Mucosa of gallbladder (tissue), 1 donor: ENCODE measurements around the gene NEMP2. TPM values are rescaled to one million over a fixed set of nuclear protein-coding genes. Genes with fewer than 3 reads are reported as not detected.
A peak's percentile ranks its signal among the peaks of the same experiment; 100 is the strongest.
"Not testable (repeated sequence)": the region's sequence is repeated elsewhere in the genome, so short reads cannot be mapped to it uniquely, and the experiment has no call there.

Experiments used
- DNase-seq: peaks from one replicate; pipeline ENCODE4 v3.0.0-alpha.2; 2020; ENCODE audit warnings: low spot score
- total RNA-seq: library from RNA; stranded (reverse); gene quantifications from one replicate; pipeline ENCODE4 v1.2.1, GENCODE V29; 2021
- donor health status: DM: no; HTN: no; CAD: no.

NEMP2 gene
- total RNA-seq, 1 donor from 2014 or later: 3.8 TPM

DNA sequence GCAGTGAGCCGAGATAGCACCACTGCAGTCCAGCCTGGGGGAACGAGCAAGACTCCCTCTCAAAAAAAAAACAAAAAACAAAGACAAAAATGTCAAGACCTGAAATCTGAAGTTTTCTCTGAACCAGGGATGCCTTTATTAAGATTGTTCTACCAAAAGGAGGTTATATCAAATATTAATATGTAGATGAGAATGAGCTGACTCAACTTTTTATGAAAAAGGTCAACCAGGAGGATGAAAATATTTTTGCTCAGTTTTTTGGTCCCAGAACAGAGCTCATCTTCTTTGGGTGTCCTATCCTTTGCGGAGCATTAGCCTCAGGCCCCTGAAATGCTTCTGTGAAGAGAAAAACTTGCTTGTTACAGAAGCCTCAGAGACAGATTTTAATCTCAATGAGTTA is 44.0 kb downstream of the NEMP2 start:
- DNase-seq: no peak

DNA sequence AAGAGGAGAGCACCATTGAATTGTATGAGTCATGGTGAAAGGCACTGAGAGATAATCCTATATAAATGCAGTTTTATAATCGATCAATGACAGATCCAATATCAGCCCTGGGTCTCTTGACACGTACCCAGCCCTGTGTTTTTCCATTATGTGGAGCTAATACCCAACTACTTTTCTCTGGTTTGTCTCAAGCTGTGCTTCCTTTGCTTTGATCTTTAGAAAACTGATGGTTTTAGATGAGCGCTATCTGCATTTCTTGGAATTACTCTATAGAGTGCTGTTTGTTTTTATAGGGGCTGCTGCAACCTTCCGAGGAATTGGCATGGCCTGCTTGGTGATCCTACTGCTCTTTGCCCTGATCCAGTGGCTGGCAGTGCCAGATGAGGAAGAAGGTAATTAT is 45.0 kb downstream of the NEMP2 start:
- no peak for DNase-seq

DNA sequence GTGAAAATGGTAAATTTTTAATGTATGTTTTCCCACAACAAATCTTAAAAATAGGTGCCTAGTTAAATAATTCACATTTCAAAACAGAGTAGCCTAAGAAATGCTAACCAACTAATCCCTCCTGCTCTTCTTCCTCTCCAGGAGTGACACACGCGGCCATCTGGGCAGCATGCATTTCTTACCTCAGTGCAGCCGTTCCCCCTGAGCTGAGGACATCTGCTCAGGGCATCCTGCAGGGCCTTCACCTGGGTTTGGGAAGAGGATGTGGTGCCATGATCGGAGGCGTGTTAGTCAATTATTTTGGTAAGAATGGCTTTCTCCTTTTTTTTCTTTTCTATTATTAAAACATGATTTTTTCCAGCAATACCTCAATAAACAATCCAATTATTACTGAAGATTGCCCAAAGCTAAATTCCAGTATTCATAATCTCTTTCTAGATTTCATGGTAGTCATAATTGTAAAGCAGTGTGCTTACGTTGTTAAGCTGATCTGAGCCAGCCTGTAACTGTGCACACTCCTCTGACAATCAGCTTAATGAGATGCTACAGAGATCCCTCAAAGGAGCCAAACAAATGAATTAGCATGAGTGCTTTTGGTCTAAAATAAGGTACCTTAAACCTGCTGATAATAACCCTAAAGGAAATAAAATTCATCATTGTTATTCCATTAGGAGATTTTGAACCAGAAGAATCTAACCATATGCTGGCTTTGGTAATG is 45.8 kb downstream of the NEMP2 start:
- no peak for DNase-seq

DNA sequence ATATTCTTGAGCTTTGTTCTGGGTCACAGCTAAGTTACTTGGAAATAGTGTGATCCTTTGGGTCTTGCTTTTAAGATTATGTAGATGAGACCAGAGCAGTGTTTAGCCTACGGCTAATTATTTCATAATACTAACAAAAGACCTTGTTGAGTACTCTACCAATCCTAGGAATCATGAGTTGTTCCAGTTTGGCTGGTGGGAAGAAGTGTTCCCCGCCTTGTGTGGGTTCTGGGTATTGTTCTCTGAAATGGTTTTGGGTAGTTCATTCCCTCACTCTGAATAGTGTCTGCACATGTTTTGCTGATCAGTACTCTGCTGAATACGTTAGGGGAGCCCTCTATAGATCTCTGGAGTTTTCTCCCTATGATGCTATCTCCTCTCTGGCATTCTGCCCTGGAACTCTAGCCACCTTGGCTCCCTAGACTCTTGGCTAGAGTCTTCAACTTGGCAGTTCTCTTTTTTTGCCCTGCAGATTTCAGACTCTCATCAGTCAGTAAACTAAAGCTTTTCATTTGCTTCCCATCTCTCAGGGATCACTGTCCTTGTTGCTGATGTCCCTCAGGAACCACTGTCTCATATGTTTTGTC is 48.4 kb downstream of the NEMP2 start:
- no peak for DNase-seq

DNA sequence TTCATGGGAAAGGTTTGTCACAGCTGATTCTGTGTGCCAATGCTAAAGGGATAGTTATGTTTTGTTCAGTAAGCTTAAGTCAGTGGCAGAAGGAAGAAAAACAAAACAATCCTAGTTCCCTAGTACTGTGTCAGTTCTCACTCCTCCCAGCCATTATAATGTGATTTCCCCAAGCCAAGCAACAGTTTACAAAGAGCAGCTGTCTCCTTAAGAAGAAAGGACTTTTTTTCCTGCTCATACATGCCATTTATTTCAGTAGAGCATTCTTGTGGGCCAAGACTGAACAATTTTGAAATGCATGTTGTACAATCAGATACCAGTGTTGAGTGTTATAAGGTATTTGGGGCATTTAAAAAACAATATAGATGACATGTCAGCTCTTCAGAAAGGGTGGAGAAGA is 52.1 kb downstream of the NEMP2 start:
- DNase-seq: no peak

DNA sequence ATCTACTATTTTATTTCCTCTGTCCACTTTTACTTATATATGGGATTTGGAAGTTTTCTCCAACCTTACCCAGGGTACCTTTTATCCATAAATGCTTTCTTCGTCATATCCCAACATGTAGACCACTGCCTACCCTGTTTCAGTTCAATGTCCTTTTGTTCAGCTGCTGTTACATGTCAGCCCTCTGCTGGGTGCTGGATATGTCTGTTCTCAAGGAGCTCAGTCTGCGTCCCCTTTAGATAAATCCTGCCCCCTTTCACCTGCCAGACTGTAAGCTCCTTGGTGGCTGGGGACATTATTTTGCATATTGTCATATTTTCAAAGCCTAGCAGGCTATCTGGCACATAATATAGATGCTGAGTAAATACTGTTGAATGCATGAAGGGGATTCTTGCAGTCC is 53.2 kb downstream of the NEMP2 start:
- DNase-seq: no peak

DNA sequence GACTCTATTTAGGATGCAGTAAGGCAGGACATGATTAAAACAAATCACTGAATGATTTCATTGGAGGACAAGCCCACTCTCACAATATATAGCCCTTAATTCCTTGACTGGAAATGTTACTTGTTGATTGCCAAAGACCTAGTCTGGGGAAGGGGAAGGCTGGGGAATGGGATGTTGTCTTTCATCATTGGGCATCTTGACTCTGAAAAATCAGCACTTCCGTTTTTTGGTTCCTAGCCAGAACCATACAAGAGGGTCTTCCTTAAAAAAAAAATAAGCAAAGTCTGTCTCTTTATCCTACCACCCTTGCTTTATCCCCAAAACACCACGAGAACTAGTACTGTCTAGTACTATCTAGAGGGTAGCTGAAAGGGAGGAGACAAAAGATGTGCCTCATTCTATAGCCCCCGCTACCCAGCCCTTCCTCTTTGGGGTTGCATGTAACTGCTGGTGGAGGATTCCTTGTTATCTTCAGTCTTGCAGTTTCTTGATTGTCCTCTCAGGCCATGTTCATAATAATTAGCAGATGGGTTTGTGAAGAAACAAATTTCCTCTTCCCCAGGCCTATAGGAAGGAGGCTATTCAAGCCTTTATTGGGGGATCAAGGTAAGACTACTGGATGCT is 55.8 kb downstream of the NEMP2 start:
- no peak for DNase-seq

DNA sequence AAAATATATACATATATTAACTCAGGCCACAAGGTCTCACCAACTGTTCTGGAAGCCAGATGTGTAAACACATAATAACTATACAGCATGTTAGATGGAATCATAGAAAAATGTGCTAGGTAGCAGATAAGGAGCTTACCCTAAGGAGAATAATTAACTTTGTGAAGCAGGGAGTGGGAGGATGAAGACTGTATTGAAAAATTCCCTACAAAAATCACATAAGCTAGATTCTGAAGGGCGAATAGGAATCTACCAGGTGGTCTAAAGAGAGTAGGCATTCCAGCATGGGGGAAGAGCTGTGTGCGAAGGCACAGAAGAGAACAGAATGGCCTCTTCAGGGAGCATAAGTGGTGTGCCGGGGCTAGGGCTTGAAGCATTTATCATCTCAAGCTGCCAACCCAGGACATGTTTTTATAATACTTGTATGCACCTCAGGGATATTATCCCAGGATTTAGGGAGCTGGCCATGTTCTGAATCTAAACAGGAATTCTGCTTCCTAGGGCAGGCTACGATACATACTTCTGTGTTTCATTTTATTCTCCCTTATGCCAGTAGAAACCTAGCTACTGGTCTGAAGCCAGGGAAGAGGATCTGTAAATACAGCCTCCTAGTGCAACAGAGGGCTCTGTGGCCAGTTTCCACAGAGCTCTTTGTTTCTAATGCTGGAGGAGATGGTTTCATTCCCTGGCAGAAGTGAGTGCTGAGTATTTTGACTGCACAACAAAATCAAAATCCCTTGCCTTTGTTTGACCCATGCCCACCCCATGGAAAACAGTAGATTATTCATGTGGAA is 56.7 kb downstream of the NEMP2 start:
- no peak for DNase-seq

DNA sequence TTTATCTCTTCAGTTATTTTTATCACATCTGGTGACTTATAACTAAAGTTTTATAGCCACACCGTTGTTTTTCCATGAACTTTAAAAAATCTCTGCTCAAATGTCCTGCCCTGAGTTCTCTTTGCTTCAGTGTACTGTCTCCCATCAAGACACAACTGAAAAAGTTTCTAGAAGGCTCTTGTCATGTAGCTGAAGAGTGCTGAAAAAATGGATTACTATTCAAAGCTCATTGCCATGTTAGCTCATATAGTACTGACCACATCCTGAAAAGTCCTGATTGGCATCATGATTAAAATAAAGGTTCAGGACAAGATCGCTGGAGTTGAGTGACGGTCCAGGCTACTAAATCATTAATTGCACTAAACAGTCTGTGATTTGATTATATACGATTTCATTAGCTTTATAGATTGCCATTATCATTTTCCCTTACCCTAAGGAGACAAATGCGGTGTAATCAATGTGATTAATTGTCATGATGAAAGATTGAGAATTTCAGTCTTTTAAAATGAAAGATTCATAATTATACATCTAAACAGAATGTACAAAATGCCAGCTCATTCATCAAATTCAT is 64.2 kb downstream of the NEMP2 start:
- no peak for DNase-seq

DNA sequence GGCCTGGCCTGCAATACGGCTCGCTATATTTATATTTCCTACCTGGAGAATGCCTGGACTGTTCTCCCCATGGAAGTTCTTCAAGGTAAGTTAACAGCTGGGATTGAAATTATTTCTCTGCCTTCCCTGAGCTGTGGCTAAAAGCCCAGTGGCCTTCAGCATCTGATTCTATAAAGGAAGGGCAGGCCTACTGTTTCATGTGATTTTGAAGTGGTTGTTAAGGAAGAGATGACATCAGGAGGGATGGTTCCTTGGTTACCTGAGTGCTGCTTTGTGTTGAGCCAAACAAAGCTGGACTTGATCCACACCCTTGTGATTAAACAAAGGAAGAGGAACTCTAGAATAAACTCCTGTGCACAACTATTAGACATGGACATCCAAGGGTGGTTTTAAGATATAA is 64.8 kb downstream of the NEMP2 start:
- DNase-seq: peak; percentile 67

DNA sequence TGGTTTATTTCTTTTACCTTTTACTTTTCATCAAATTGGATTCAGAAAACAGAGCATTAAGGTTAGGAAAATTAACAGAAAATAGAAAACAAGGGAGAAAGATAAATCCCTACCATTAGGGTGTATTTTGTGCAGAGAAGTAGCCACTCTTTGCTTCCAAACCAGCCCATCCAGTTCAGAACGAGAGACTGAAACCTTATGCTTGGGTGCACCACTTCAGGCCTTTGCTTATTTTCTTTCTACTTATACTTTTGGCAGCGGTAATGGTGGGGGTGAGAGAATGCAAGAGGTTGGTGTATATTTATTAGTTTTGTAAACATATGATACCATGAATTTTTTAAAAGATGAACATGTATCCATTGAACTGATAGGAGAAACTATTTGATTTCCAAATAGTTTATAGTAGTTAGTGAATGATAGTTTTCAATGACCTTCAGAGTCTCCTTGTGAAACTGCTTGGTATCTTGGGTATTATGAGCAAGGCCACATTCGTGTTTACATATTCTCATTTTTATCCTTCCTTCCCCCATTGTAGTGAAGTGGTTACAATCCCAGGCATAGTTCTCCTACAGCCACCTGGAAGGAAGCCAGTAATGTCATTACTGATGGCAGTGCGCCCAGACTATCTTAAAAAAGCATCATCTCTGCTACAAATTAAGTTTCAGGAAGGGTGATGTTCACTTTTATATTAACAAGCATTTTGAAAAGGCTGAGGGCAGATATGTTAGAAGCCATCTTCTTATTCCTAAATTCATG is 65.5 kb downstream of the NEMP2 start:
- peak; percentile 89 for DNase-seq

DNA sequence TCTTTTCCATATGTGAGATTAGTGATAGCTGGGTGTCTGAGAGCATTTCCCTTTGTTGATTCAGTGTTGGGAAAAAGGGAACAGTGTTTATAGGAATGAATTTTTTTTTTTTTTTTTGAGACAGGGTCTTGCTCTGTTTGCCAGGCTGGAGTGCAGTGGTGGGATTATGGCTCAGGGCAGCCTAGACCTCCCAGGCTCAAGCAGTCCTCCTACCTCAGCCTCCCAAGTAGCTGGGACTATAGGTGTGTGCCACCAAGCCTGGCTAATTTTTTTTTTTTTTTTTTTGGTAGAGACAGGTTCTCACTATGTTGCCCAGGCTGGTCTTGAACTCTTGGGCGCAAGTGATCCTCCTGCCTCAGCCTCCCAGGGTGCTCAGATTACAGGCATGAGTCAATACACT is 66.2 kb downstream of the NEMP2 start:
- not testable (repeated sequence) for DNase-seq

DNA sequence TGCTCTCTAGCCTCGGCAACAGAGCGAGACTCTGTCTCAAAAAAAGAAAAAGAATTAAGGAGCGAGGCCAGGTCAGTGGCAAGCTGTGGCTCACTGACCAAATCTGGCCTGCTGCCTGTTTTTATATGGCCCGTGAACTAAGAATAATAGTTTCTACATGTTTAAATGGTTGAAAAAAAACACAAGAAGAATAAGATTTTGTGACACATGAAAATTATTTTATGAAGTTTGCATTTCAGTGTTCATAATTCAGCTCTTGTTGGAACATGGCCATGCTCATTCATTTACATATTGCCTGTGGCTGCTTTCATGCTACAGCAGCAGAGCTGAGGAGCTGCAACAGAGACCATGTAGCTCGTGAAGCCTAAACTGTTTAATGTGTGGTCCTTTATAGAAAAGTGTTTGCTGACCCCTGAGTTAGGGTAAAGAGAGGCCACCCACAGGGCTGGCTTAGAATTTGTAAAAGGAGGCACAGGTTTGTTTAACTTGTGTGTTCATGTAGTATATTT is 66.9 kb downstream of the NEMP2 start:
- no peak for DNase-seq

DNA sequence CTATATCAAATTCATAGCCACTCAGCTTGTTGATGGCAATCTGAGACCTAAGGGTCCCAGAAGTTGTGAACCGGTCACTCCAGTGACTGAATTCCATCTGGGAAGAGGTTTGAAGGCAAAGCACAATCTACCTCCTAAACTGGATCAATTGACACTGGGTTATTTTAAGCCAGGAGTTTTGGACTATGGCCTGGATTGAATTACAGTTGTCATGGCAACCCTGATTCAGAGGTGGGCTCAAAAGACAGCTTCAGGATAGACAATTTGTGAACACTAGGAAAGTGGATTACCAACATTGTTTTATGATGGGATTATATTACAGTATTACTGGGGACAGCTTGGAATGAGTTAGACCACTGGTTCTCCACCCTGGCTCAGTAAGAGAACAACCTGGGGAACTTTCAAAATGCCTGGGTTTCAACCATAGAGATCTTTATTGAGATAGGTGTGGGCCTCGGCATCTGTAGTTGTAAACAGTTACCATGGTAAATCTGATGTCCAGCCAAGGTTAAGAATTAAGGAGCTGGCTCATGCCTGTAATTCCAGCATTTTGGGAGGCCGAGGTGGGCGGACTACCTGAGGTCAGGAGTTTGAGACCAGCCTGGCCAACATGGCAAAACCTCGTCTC is 67.6 kb downstream of the NEMP2 start:
- no peak for DNase-seq

DNA sequence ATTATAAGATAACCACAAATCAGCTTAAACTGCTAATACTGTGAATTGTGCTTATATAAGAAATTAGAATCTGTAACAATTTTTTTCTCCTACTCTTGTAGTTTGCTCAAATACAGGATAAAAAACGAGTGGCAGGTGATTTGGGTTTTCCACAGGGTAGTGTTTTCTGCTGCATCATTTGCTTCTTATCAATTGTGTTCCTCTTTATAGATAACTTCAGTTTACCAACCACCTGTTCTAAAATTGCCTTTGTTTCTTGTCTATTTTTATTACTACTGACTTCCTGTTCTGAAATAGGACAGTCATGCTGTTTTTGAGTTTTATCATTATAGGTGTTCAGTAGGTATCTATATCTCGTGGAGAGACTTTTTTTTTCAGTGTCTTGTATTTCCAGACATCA is 69.5 kb downstream of the NEMP2 start:
- DNase-seq: no peak

DNA sequence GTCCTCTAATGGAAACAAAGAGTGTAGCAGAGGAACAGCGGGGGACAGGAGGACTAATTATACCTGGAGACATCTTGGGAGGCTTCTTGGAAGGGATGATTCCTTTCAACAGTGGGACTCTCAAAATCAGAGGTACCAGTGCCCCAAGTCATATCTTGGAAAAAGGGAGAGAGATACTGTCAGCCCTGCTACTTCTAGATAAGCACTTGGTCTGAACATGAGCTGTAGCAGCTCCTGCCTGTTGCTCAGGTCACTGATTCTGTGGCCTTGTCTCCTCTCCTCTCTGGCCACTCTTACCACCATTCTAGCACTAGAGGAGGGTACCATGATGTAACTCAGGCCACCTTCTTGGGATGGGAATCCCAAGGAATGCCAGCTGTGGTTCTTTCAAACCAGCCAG is 71.9 kb downstream of the NEMP2 start:
- DNase-seq: no peak

DNA sequence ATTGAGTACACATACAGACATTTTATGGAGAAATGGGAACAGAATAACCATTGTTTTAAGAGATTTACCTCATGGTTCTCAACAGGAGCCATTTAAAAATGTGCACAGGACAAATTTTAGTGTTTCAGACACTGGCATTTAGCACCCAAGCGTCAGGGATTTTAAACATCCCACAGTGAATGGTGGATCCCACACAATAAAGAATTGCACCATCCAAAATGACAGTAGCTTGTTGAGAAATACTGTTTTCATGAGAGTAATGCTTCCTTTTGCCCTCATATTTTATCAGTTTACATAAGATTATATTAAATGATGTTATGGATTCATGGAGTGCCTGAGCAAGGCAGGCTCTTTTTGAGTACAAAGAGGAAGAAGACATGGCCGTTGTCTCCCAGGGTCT is 72.3 kb downstream of the NEMP2 start:
- no peak for DNase-seq

DNA sequence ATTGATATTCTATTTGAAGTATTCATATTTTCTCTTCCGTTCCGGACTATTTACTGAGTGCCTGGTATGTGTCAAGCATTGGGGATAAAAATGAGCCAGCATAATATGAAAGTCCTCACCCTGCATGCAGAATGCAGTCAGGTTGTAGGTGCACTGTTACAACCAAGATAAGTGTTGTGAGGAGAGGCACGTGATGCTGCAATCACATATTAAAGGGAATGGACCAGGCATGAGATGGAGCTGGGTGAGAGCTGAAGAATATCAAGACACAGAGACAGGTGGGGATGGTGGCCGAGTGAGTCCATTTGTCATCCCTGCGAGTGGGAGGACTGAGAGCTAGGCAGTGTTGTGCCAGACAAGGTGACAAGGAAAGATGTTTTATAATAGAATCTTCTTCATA is 74.0 kb downstream of the NEMP2 start:
- DNase-seq: no peak

DNA sequence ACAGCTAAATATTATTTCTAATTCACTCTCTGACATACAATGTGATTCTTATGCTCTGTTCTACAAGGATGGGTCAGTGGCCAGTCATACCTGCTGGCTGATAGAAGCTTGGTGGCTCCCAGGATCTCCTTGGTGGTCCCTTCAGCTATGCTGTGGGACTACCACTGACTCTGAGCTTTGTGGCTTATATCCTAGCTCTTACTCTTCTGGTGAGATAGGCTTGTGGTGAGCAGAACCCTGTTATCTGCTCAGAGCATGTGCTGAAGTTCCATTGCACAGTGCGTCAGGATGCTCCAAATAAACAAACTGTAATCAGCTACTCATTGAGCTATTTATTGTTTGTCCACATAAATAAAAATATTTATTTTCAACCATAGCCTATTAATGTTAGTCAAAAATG is 74.6 kb downstream of the NEMP2 start:
- no peak for DNase-seq

DNA sequence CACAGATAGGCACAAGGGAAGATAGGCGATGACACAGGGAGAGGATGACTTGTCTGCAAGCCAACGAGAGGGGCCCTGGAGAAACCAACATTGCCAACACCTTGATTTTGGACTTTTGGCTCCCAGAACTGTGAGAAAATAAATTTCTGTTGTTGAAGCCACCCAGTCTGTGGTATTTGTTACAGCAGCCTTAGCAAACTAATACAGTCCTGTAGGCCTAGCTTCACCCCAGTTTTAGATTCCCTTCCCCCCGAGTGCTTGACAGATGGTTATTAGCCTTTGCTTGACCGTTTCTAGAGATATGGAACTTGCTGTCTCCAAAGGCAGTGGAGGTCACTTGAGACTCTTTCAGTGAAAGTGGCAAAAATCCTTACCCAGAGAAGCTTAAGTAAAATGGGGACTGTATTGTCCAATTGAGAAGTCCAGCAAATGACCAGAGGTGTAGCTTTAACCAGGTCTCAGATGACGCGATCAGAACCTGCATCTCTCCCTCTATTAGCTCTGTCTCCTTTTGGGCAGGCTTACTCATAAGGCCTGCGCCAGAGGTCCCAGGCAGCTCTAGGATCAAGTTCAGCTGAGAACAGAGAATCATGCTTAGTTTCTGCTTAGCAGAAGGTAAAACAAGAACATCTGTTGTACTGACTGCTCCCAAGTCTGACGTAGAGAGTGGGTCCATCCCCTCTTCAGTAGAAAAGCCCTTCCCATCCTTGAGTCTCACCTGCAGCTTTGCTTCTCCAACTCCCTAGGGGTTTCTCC is 76.0 kb downstream of the NEMP2 start:
- no peak for DNase-seq
